Stimulated activated CD4-positive, alpha-beta T cell treated with anti-CD3 and anti-CD28 coated beads, Interleukin-15, amount 100 ng/mL, for 48 hours (primary cell): ENCODE data around the gene PLCH2.
"Not testable (repeated sequence)": the region's sequence is repeated elsewhere in the genome, so short reads cannot be mapped to it uniquely, and the experiment has no call there.

ENCODE experiments used
- DNase-seq, 2 donors: peaks; one replicate each; pipeline ENCODE4 v3.0.0-alpha.2; 2020; ENCODE audit warnings: low read depth in 2 of 2

Gene PLCH2

GRCh38 chr1:2476061-2476999 is at the start of gene PLCH2:
Gene PLCH2, plus strand, starts transcription at chr1:2476289. Its CDS starts 300 bp downstream, at chr1:2476589.
- DNase-seq: no peak

GRCh38 chr1:2426540-2426939 is 49.5 kb upstream of the PLCH2 start:
- no peak for DNase-seq

GRCh38 chr1:2427051-2427450 is 49.0 kb upstream of the PLCH2 start:
- DNase-seq: no peak

- DNase-seq: no peak
These were observed 48.1 kb upstream of the PLCH2 start for GRCh38 chr1:2427976-2428375.

- DNase-seq: no peak
These were observed 47.6 kb upstream of the PLCH2 start for GRCh38 chr1:2428490-2428889.

GRCh38 chr1:2429780-2430591 is 46.1 kb upstream of the PLCH2 start:
- no peak for DNase-seq

- no peak for DNase-seq
These were observed 45.5 kb upstream of the PLCH2 start for GRCh38 chr1:2430592-2430973.

GRCh38 chr1:2431103-2431502 is 45.0 kb upstream of the PLCH2 start:
- no peak for DNase-seq

- no peak for DNase-seq
These were observed 44.6 kb upstream of the PLCH2 start for GRCh38 chr1:2431518-2431917.

GRCh38 chr1:2432441-2432844 is 43.6 kb upstream of the PLCH2 start:
- no peak for DNase-seq

- no peak for DNase-seq
These were observed 42.9 kb upstream of the PLCH2 start for GRCh38 chr1:2433196-2433595.

- no peak for DNase-seq
These were observed 42.0 kb upstream of the PLCH2 start for GRCh38 chr1:2433936-2434655.

- DNase-seq: no peak
These were observed 41.0 kb upstream of the PLCH2 start for GRCh38 chr1:2435091-2435490.

GRCh38 chr1:2435746-2436355 is 40.2 kb upstream of the PLCH2 start:
- no peak for DNase-seq

- no peak for DNase-seq
These were observed 39.2 kb upstream of the PLCH2 start for GRCh38 chr1:2436876-2437275.

- no peak for DNase-seq
These were observed 38.5 kb upstream of the PLCH2 start for GRCh38 chr1:2437617-2438016.

- DNase-seq: no peak
These were observed 38.1 kb upstream of the PLCH2 start for GRCh38 chr1:2438038-2438437.

GRCh38 chr1:2438641-2439040 is 37.4 kb upstream of the PLCH2 start:
- no peak for DNase-seq

- DNase-seq: no peak
These were observed 36.7 kb upstream of the PLCH2 start for GRCh38 chr1:2439369-2439768.

- not testable (repeated sequence) for DNase-seq
These were observed 35.7 kb upstream of the PLCH2 start for GRCh38 chr1:2440346-2440745.

GRCh38 chr1:2441746-2442145 is 34.3 kb upstream of the PLCH2 start:
- DNase-seq: no peak

- DNase-seq: no peak
These were observed 33.4 kb upstream of the PLCH2 start for GRCh38 chr1:2442661-2443060.
